Ovary (tissue), 9 donors: ENCODE data around the gene IFITM1. TPM values are rescaled to one million over a fixed set of nuclear protein-coding genes. Genes with fewer than 3 reads are reported as not detected.

Source experiments
- DNase-seq, 5 donors: peaks; one replicate each; pipeline ENCODE4 v3.0.0-alpha.2; 2019 to 2020
- H3K27ac ChIP-seq, 2 donors: fragments of 200-600 bp; one replicate each; pipeline versions ENCODE4 v1.5.1 to v1.8.0; 2019 to 2022
- H3K27me3 ChIP-seq: fragments of 200-600 bp; one replicate; pipeline ENCODE4 v1.8.0; 2022
- H3K36me3 ChIP-seq: fragments of 200-600 bp; sonication (generic); one replicate; pipeline ENCODE4 v1.5.1; 2019
- H3K4me1 ChIP-seq: one replicate; pipeline ENCODE4 v1.8.1; 2013; ENCODE audit warnings: mild to moderate bottlenecking, moderate library complexity; ENCODE audit not compliant: insufficient read depth
- H3K4me3 ChIP-seq: fragments of 200-600 bp; sonication (generic); one replicate; pipeline ENCODE4 v1.5.1; 2017
- H3K9me3 ChIP-seq, 2 donors: fragments of 200-600 bp in 1 of 2; sonication (generic) in 1 of 2; one replicate each; pipeline versions ENCODE4 v1.5.1 to v1.8.1; 2013 to 2019; ENCODE audit warnings: mild to moderate bottlenecking in 1 of 2, moderate library complexity in 1 of 2
- EP300 ChIP-seq: sonication (generic); formaldehyde crosslinking; IDR thresholded peaks from one replicate; pipeline ENCODE4 v1.6.1; 2017; ENCODE audit warnings: antibody characterized with exemption
- POLR2A ChIP-seq: fragments of 450-650 bp; IDR thresholded peaks from one replicate; pipeline ENCODE4 v1.6.1; 2017; ENCODE audit warnings: antibody characterized with exemption, mild to moderate bottlenecking, moderate library complexity
- WGBS, 3 donors: extraction: QIAGEN DNeasy Blood & Tissue Kit in 1 of 3; methylation state at CpG; one replicate each; pipeline versions ENCODE4 v1.1.5 to v1.1.7; 2013 to 2017; 5-methylcytosine and 5-hydroxymethylcytosine counted together
- intact Hi-C, 4 donors: fragments of 100-400 bp; cut with DNase I; formaldehyde crosslinking; loops; one replicate each; pipeline versions ENCODE4 v1.11.0 to v1.15.1; 2022 to 2023
- polyA plus RNA-seq, 2 donors: library from polyadenylated mRNA; stranded (reverse); fragments of 200-250 nt in 1 of 2; fragments of 350-450 nt in 1 of 2; fragmentation: Illumina TruSeq in 1 of 2; extraction: RNeasy Lipid Tissue Mini Kit (QIAGEN cat#74804) in 1 of 2; gene quantifications; one replicate each; pipeline ENCODE4 v1.2.3, GENCODE V29; 2013 to 2014
- total RNA-seq, 7 donors: library from RNA; depleted of rRNA in 2 of 7; stranded (reverse); fragments of >200 nt in 2 of 7; fragmentation: NEBNext Ultra II Directional in 3 of 7; extraction: Animal tissue kit (Norgen Biotek cat#: 25700) in 3 of 7; gene quantifications; one replicate each; pipeline versions ENCODE4 v1.1.0 to v1.2.4, GENCODE V29; 2016 to 2023
- TF ChIP-seq, protein P1 (sequence below), 3 donors: fragments of 450-650 bp in 2 of 3; fragments of 200-600 bp in 1 of 3; IDR thresholded peaks; one replicate each; pipeline versions ENCODE4 v1.5.1 to v1.8.0; 2016 to 2022; ENCODE audit warnings: antibody characterized with exemption in 3 of 3, mild to moderate bottlenecking in 1 of 3
- donor health status: DM: no; HTN: no; CAD: no; lungs with moderate emphysema.
- donor health status: DM: no; HTN: no; CAD: no.
- donor health status: Bipolar disorder and iron deficiency.
- donor health status: DM: yes; HTN: yes; CAD: no.
- donor health status: DM: no; HTN: no; CAD: no.
- donor health status: DM: yes; HTN: yes; CAD: no.

IFITM1 gene
- total and polyA plus RNA-seq, 9 donors = 211 to 760 (median 496) TPM

- intact Hi-C loops = no loop called here
- TF ChIP-seq EP300 = peak; percentile 17
- TF ChIP-seq POLR2A = no peak
- H3K9me3 ChIP-seq = no peaks in the 10 kb centered on the region
- 40 to 52% (median 48%) methylated on average over 21 of the region's 21 CpGs for WGBS, 3 donors
- no peaks in the 10 kb centered on the region for H3K36me3 ChIP-seq
- H3K27me3 ChIP-seq = no peaks in the 10 kb centered on the region
- H3K4me1 ChIP-seq = no peaks in the 10 kb centered on the region
- no peak overlapping the region for H3K27ac ChIP-seq
- no peak for DNase-seq
- H3K4me3 ChIP-seq = no peak overlapping the region
Measured at GRCh38 chr11:269146-269890, 44.5 kb upstream of the IFITM1 start.

DNA sequence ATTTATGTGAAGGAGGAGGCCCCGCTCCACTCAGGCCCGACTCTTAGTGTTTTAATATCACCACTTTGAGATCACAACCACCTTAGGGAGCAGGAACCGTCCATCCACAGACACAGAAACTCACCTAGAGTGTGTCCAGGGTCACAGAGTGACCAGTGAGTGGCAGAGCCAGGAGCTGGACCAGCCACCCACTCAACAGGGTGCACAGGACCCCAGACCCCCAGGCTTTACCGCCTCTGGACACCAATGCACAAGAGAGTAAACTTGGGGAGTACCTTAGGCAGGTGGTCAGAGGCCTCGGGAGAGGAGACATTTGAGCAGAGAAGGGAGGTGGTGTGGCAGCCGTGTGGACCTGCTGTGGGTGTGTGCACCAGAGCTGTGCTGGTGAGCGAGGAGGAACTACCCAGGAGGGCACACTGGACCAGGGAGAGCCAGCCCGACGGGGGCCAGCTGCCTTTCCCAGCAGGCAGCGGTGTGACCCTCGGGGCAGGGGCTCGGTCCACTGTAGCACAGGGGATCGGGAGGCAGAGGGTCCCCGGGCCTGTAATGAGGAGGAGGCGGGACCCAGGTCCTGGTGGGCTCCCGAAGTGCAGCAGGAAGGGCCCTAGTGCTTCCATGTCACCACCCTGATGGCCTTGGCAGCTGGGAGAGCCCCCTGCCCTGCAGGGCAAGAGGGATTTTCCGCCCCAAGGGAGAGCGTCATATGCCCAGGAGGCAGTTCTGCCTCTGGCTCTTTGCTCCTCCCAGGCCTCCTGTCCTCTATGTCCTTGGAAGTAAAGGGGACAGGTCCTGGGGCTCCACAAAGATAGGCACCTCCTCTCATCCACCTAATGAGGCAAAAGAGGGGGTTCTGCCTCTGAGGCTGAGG, 43.2 kb upstream of the IFITM1 start:
- TF ChIP-seq, protein P1, sequence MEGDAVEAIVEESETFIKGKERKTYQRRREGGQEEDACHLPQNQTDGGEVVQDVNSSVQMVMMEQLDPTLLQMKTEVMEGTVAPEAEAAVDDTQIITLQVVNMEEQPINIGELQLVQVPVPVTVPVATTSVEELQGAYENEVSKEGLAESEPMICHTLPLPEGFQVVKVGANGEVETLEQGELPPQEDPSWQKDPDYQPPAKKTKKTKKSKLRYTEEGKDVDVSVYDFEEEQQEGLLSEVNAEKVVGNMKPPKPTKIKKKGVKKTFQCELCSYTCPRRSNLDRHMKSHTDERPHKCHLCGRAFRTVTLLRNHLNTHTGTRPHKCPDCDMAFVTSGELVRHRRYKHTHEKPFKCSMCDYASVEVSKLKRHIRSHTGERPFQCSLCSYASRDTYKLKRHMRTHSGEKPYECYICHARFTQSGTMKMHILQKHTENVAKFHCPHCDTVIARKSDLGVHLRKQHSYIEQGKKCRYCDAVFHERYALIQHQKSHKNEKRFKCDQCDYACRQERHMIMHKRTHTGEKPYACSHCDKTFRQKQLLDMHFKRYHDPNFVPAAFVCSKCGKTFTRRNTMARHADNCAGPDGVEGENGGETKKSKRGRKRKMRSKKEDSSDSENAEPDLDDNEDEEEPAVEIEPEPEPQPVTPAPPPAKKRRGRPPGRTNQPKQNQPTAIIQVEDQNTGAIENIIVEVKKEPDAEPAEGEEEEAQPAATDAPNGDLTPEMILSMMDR (IDR thresholded peaks at IDR 0.05) = no peak
- TF ChIP-seq POLR2A (no peak), EP300 (no peak)
- Histone ChIP-seq H3K4me3 (no peak overlapping the region), H3K9me3 (no peaks in the 10 kb centered on the region), H3K4me1 (no peaks in the 10 kb centered on the region), H3K27ac (no peak overlapping the region), H3K36me3 (no peaks in the 10 kb centered on the region), H3K27me3 (no peaks in the 10 kb centered on the region)
- DNase-seq = no peak
- intact Hi-C loops = no loop called here
- WGBS, 3 donors = 74 to 77% (median 75%) methylated on average over 18 of the region's 18 CpGs

- Histone ChIP-seq H3K9me3 (no peaks in the 10 kb centered on the region), H3K4me1 (no peaks in the 10 kb centered on the region), H3K36me3 (no peaks in the 10 kb centered on the region), H3K27me3 (no peaks in the 10 kb centered on the region), H3K4me3 (no peak overlapping the region), H3K27ac (no peak overlapping the region)
- TF ChIP-seq EP300 (no peak), POLR2A (no peak)
- TF ChIP-seq, protein P1 (IDR thresholded peaks at IDR 0.05) = no peak
- 70 to 77% (median 73%) methylated on average over 8 of the region's 8 CpGs for WGBS, 3 donors
- intact Hi-C loops = no loop called here
- DNase-seq = no peak
Measured at GRCh38 chr11:271319-271715, 42.5 kb upstream of the IFITM1 start.

GRCh38 chr11:272195-272930, 41.5 kb upstream of the IFITM1 start:
- no peak for TF ChIP-seq POLR2A
- TF ChIP-seq, protein P1 (IDR thresholded peaks at IDR 0.05) = no peak
- intact Hi-C loops = no loop called here
- 81 to 86% (median 85%) methylated on average over 22 of the region's 22 CpGs for WGBS, 3 donors

More at GRCh38 chr11:272195-272930, 41.5 kb upstream of the IFITM1 start:
- H3K27me3 ChIP-seq = no peaks in the 10 kb centered on the region
- no peak overlapping the region for H3K27ac ChIP-seq
- H3K4me1 ChIP-seq = no peaks in the 10 kb centered on the region
- no peak overlapping the region for H3K4me3 ChIP-seq
- no peak for DNase-seq
- H3K36me3 ChIP-seq = no peaks in the 10 kb centered on the region
- H3K9me3 ChIP-seq = no peaks in the 10 kb centered on the region
